DOHH2 (cell line): ENCODE results near the gene INSR.

Source experiments
- CTCF ChIP-seq: fragments of 200-600 bp; sonication (generic); IDR thresholded peaks from one replicate; pipeline ENCODE4 v1.5.1; 2014; ENCODE audit warnings: antibody characterized with exemption, mild to moderate bottlenecking, low read depth, low read length; ENCODE audit not compliant: poor library complexity, severe bottlenecking
- EZH2phosphoT487 ChIP-seq: fragments of 200-600 bp; sonication (generic); IDR thresholded peaks from 2 replicates; pipeline ENCODE4 v1.6.1; 2017; ENCODE audit warnings: borderline replicate concordance, mild to moderate bottlenecking, antibody characterized with exemption, low read length, moderate library complexity, mixed read lengths

GRCh38 chr19:7211191-7211951 lies 82.8 kb downstream of the INSR start:
- TF ChIP-seq CTCF (no peak), EZH2phosphoT487 (no peak)
